PC-3 (cell line): ENCODE data around the gene ALDH16A1. TPM values are rescaled to one million over a fixed set of nuclear protein-coding genes. Genes with fewer than 3 reads are reported as not detected.

Experiments used
- ATAC-seq: fragments of 200-7000 bp; cut with Tn5 transposase; 2 replicates; pipeline ENCODE4 v1.9.1; 2020; ENCODE audit warnings: mild to moderate bottlenecking, moderate library complexity
- BruUV-seq: library from RNA; stranded (reverse); fragments of 400-500 nt; replicated peaks from 2 replicates; lab custom pipeline; 2021; lab: Mats Ljungman, UMichigan
- CTCF ChIA-PET: fragments of 300-600 bp; sonication (Branson Sonifier 250); formaldehyde crosslinking; loops from one replicate; lab custom pipeline; 2022; ENCODE audit warnings: antibody characterized with exemption; lab: Charles Lee
- POLR2A ChIA-PET: fragments of 300-600 bp; sonication (Branson Sonifier 250); formaldehyde crosslinking; loops from one replicate; lab custom pipeline; 2022; ENCODE audit warnings: antibody characterized with exemption; ENCODE audit not compliant: unreplicated experiment; lab: Charles Lee
- DNase-seq: peaks from one replicate; pipeline ENCODE4 v3.0.0-alpha.2; 2015
- H2AFZ ChIP-seq: fragments of 300-600 bp; sonication (generic); 2 replicates; pipeline ENCODE4 v1.6.0; 2016; ENCODE audit warnings: antibody characterized with exemption, low read length
- H3F3A ChIP-seq: fragments of 300-600 bp; sonication (generic); one replicate; pipeline ENCODE4 v1.6.0; 2017; ENCODE audit warnings: antibody characterized with exemption, low read length, control low read depth, mild to moderate bottlenecking; ENCODE audit not compliant: unreplicated experiment
- H3K27ac ChIP-seq: fragments of 300-600 bp; sonication (generic); 2 replicates; pipeline ENCODE4 v1.5.1; 2016; ENCODE audit warnings: mild to moderate bottlenecking, low read length
- H3K27me3 ChIP-seq: fragments of 300-600 bp; sonication (generic); 2 replicates; pipeline ENCODE4 v1.6.1; 2016; ENCODE audit warnings: low read length, mixed read lengths
- H3K36me3 ChIP-seq: fragments of 300-600 bp; sonication (generic); 2 replicates; pipeline ENCODE4 v1.6.1; 2016; ENCODE audit warnings: low read depth, mixed run types, low read length, mixed read lengths
- H3K4me1 ChIP-seq: fragments of 300-600 bp; sonication (generic); 2 replicates; pipeline ENCODE4 v1.5.1; 2016; ENCODE audit warnings: low read length; ENCODE audit not compliant: insufficient read depth
- H3K4me2 ChIP-seq: fragments of 300-600 bp; sonication (generic); 2 replicates; pipeline ENCODE4 v1.6.0; 2016; ENCODE audit warnings: low read length
- H3K4me3 ChIP-seq: fragments of 300-600 bp; sonication (generic); 2 replicates; pipeline ENCODE4 v1.5.1; 2016; ENCODE audit warnings: mild to moderate bottlenecking, low read length, mixed read lengths
- H3K79me2 ChIP-seq: fragments of 300-600 bp; sonication (generic); 2 replicates; pipeline ENCODE4 v1.6.1; 2017; ENCODE audit warnings: low read length, mixed read lengths
- H3K9ac ChIP-seq: fragments of 300-600 bp; sonication (generic); 2 replicates; pipeline ENCODE4 v1.6.0; 2016; ENCODE audit warnings: mild to moderate bottlenecking, low read length
- H3K9me2 ChIP-seq: fragments of 300-600 bp; sonication (generic); replicated peaks from 2 replicates; pipeline ENCODE4 v1.6.1; 2016; ENCODE audit warnings: mixed run types, low read length, mixed read lengths
- H3K9me3 ChIP-seq: fragments of 300-600 bp; sonication (generic); 2 replicates; pipeline ENCODE4 v1.6.1; 2016; ENCODE audit warnings: low read length, mixed read lengths
- H4K20me1 ChIP-seq: fragments of 300-600 bp; sonication (generic); 2 replicates; pipeline ENCODE4 v1.6.1; 2016; ENCODE audit warnings: low read length, mixed read lengths
- EZH2 ChIP-seq: fragments of 300-600 bp; sonication (generic); IDR thresholded peaks from one replicate; pipeline ENCODE4 v1.6.1; 2017; ENCODE audit warnings: antibody characterized with exemption, mild to moderate bottlenecking, low read length; ENCODE audit not compliant: unreplicated experiment
- EZH2phosphoT487 ChIP-seq: fragments of 300-600 bp; sonication (generic); IDR thresholded peaks from 2 replicates; pipeline ENCODE4 v1.6.1; 2018; ENCODE audit warnings: mild to moderate bottlenecking, antibody characterized with exemption, low read length, borderline replicate concordance
- intact Hi-C: fragments of 100-400 bp; cut with micrococcal nuclease; formaldehyde crosslinking; loops from 2 replicates; pipeline ENCODE4 v1.9.0; 2023
- total RNA-seq: library from RNA; depleted of rRNA; stranded (reverse); fragments of >200 nt; gene quantifications from 2 replicates; pipeline ENCODE4 v1.2.3, GENCODE V29; 2014
- TF ChIP-seq, protein P1 (sequence below): fragments of 300-600 bp; sonication (generic); conservative IDR thresholded peaks from 2 replicates; pipeline ENCODE4 v1.5.1; 2017; ENCODE audit warnings: antibody characterized with exemption, low read depth, mild to moderate bottlenecking, low read length

The ALDH16A1 gene
- total RNA-seq, 1 experiment from 2014 or later, result not detected

DNA sequence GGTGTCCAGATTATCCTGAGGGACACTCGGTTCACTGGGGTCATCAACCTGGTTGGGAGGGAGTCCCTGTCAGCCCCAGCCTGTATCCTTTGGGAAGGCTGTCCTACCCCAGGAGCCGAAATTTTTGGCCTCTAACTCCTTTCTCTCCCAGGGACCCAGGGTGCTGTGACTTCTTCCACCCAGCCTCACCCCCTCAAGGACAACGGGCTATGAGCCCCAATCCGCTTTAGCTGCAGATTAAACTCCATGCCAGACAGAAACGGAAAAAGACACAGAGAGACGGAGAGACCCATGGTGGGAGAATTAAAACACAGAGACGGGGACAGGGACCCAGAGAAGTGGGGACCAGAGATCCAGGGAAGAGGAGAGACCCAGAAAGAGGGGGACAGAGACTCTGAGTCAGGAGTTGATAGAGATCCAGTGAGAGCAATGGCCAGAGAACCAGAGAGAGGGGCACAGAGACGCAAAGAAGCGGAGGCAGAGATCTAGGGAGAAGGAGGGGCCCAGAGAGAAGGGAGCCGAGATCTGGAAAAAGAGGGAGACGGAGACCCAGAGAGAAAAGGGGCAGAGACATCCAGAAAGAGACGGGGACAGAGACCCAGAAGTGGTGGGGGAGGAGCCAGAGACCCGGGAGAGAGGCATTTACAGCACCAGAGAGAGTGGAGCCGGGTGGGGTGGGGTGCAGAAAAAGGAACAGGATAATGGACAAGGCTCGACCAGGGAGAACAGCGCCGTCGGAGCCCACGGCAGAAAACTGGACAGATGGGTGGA lies 12.4 kb upstream of the ALDH16A1 start:
- Histone ChIP-seq H3K4me2 (0 out of 2 replicates have a peak overlapping the region, but pooled peaks have one; percentile 32), H2AFZ (no peak overlapping the region), H3K9ac (no peak overlapping the region), H3K79me2 (no peaks in the 10 kb centered on the region), H3K36me3 (no peaks in the 10 kb centered on the region), H3K9me2 (no peaks in the 10 kb centered on the region), H3K27me3 (peaks cover 60% of the 10 kb centered on the region), H3K27ac (no peak overlapping the region), H3K9me3 (no peaks in the 10 kb centered on the region), H3K4me1 (no peaks in the 10 kb centered on the region), H3K4me3 (0 out of 2 replicates have a peak overlapping the region, but pooled peaks have one; percentile 7), H4K20me1 (no peaks in the 10 kb centered on the region), H3F3A (no peaks in the 10 kb centered on the region)
- intact Hi-C loops, result no loop called here
- ATAC-seq, result no peak
- POLR2A ChIA-PET, result no interaction called here
- no TSS peak for BruUV-seq
- CTCF ChIA-PET, result no interaction called here
- DNase-seq, result no peak
- TF ChIP-seq EZH2, result peak; percentile 33
- TF ChIP-seq, protein P1, sequence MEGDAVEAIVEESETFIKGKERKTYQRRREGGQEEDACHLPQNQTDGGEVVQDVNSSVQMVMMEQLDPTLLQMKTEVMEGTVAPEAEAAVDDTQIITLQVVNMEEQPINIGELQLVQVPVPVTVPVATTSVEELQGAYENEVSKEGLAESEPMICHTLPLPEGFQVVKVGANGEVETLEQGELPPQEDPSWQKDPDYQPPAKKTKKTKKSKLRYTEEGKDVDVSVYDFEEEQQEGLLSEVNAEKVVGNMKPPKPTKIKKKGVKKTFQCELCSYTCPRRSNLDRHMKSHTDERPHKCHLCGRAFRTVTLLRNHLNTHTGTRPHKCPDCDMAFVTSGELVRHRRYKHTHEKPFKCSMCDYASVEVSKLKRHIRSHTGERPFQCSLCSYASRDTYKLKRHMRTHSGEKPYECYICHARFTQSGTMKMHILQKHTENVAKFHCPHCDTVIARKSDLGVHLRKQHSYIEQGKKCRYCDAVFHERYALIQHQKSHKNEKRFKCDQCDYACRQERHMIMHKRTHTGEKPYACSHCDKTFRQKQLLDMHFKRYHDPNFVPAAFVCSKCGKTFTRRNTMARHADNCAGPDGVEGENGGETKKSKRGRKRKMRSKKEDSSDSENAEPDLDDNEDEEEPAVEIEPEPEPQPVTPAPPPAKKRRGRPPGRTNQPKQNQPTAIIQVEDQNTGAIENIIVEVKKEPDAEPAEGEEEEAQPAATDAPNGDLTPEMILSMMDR, result no peak
- TF ChIP-seq EZH2phosphoT487, result no peak

DNA sequence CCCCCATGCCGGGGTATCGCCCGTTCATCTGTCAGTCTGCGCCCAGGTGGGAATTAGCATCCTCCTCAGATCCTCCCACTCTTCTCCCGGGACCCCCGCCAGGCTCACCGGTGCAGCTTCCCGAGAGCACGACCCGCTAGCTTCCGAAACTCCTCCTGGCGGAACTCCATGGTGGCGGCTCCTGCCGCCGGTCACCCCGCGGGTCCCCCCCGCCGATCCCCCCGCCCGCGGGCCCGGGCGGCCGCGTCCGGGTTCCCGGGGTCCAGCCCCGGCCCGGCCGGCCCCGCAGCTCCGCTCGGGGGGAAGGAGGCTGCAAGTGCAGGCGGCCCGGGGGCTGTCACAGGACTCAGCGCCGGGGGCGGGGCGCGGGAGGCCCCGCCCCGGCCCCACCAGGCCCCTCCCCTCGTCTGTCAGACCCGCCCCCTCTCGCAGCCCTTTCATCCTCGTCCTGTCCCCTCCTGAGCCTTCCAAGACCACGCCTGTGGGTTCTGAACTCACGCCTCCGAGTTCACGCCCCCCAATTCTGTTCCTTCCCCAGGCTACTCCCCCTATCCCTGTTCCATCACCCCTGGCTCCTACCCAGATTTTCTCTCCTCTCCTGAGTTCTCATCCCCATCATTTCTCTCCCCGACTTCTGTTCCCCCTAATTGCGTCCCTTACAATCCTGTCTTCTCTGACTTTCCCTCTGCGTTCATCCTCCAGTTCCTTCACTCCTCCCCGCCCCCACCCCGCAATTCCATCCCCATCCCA lies 11.6 kb upstream of the ALDH16A1 start, which contains the start of gene SLC17A7:
Gene SLC17A7 (minus strand): TSS at position 318 of the 750 bp plus-strand sequence. CDS start 148 bp downstream, at position 170.
- H3K79me2 ChIP-seq, result no peaks in the 10 kb centered on the region
- ChIA-PET POLR2A (no interaction called here), CTCF (interaction anchor here (0.6 kb wide), 1 partner anchor 79 kb away, joined by 4 read pairs; the partner anchor contains the start of gene TEAD2)
- H3K27me3 ChIP-seq, result peaks cover 56% of the 10 kb centered on the region
- BruUV-seq, result no TSS peak
- no peaks in the 10 kb centered on the region for H4K20me1 ChIP-seq
- peak within 1 kb of the TSS; percentile 100 for H3K4me2 ChIP-seq
- H3K36me3 ChIP-seq, result no peaks in the 10 kb centered on the region
- H2AFZ ChIP-seq, result peak within 1 kb of the TSS; percentile 100; the same call in 1 of the 2 replicates
- no peaks in the 10 kb centered on the region for H3K9me2 ChIP-seq
- H3K9me3 ChIP-seq, result no peaks in the 10 kb centered on the region
- no peak within 1 kb of the TSS for H3K27ac ChIP-seq
- no peaks in the 10 kb centered on the region for H3K4me1 ChIP-seq
- ATAC-seq (no peak), DNase-seq (peak; percentile 40)
- TF ChIP-seq, protein P1, result no peak
- H3F3A ChIP-seq, result no peaks in the 10 kb centered on the region
- intact Hi-C loops, result no loop called here
- peak within 1 kb of the TSS; percentile 87 for H3K4me3 ChIP-seq
- H3K9ac ChIP-seq, result no peak within 1 kb of the TSS
